H1 (cell line): ENCODE results near the gene TMEM38A. TPM values are rescaled to one million over a fixed set of nuclear protein-coding genes. Genes with fewer than 3 reads are reported as not detected.

Source experiments
- CTCF ChIA-PET: fragments of 300-600 bp; sonication (Branson Sonifier 250); formaldehyde crosslinking; loops from one replicate; lab custom pipeline; 2021; ENCODE audit not compliant: partially characterized antibody; lab: Charles Lee
- POLR2A ChIA-PET: fragments of 300-600 bp; sonication (Branson Sonifier 250); formaldehyde crosslinking; loops from one replicate; lab custom pipeline; 2021; ENCODE audit warnings: inconsistent platforms; ENCODE audit not compliant: partially characterized antibody; lab: Charles Lee
- DNase-seq, 2 experiments: peaks; one replicate each; pipeline versions ENCODE4 v3.0.0 to v3.0.0-alpha.2; 2010 to 2022; ENCODE audit warnings: low spot score in 2 of 2, low read depth in 1 of 2, mixed read lengths in 1 of 2
- FAIRE-seq: peaks from 2 replicates; lab custom pipeline; 2011; peaks lifted over from hg19 to GRCh38; lab: Jason Lieb, UNC
- H2AFZ ChIP-seq: 2 replicates; pipeline ENCODE4 v1.8.1; 2012; ENCODE audit warnings: low read length, inconsistent platforms
- H2AK5ac ChIP-seq: 2 replicates; pipeline ENCODE4 v1.6.1; 2013; ENCODE audit warnings: low read depth, low read length
- H2BK120ac ChIP-seq: replicated peaks from 2 replicates; pipeline ENCODE3; 2013; ENCODE audit warnings: low read depth, low read length, inconsistent platforms
- H2BK12ac ChIP-seq: 2 replicates; pipeline ENCODE4 v1.6.1; 2013; ENCODE audit warnings: low read depth, low read length
- H2BK15ac ChIP-seq: 2 replicates; pipeline ENCODE4 v1.6.1; 2013; ENCODE audit warnings: low read length
- H2BK20ac ChIP-seq: 2 replicates; pipeline ENCODE4 v1.6.1; 2013; ENCODE audit warnings: low read length
- H2BK5ac ChIP-seq: 2 replicates; pipeline ENCODE4 v1.6.1; 2013; ENCODE audit warnings: low read depth, low read length
- H3K14ac ChIP-seq: 2 replicates; pipeline ENCODE4 v1.6.1; 2013; ENCODE audit warnings: inconsistent platforms; ENCODE audit not compliant: insufficient read length
- H3K18ac ChIP-seq: 2 replicates; pipeline ENCODE4 v1.6.1; 2013; ENCODE audit warnings: low read length; ENCODE audit errors: extremely low read depth
- H3K23ac ChIP-seq: 2 replicates; pipeline ENCODE4 v1.6.1; 2013; ENCODE audit warnings: inconsistent platforms; ENCODE audit not compliant: insufficient read length
- H3K23me2 ChIP-seq: 2 replicates; pipeline ENCODE4 v1.6.1; 2013; ENCODE audit warnings: low read depth, low read length
- H3K27ac ChIP-seq: 2 replicates; pipeline ENCODE4 v1.6.1; 2011; ENCODE audit warnings: low read depth, low read length, inconsistent platforms
- H3K27me3 ChIP-seq, 4 experiments: replicated peaks in 1 of 4; 1 replicate in 1 of 4; 2 replicates in 3 of 4; pipeline versions ENCODE4 v1.6.1 to v1.8.1; 2011 to 2013; ENCODE audit warnings: low read length in 3 of 4, mild to moderate bottlenecking in 3 of 4, inconsistent platforms in 2 of 4, mixed read lengths in 2 of 4, moderate library complexity in 1 of 4; ENCODE audit not compliant: control insufficient read depth in 3 of 4, insufficient read depth in 3 of 4; ENCODE audit errors: extremely low read depth in 1 of 4
- H3K36me3 ChIP-seq, 4 experiments: 2 replicates each; pipeline versions ENCODE4 v1.6.1 to v1.8.1; 2011 to 2013; ENCODE audit warnings: mild to moderate bottlenecking in 4 of 4, low read length in 3 of 4, moderate library complexity in 2 of 4, control low read depth in 1 of 4, inconsistent platforms in 1 of 4; ENCODE audit not compliant: insufficient read depth in 4 of 4, control insufficient read depth in 2 of 4
- H3K4ac ChIP-seq: replicated peaks from 2 replicates; pipeline ENCODE3; 2013; ENCODE audit warnings: low read length, low read depth, mixed read lengths, inconsistent platforms; ENCODE audit not compliant: insufficient read length
- H3K4me1 ChIP-seq, 4 experiments: replicated peaks in 1 of 4; 1 replicate in 1 of 4; 2 replicates in 3 of 4; pipeline versions ENCODE4 v1.6.1 to v1.8.1; 2011 to 2013; ENCODE audit warnings: low read length in 3 of 4, inconsistent platforms in 2 of 4, mixed read lengths in 1 of 4; ENCODE audit not compliant: insufficient read depth in 4 of 4, control insufficient read depth in 3 of 4
- H3K4me2 ChIP-seq, 2 experiments: 2 replicates each; pipeline versions ENCODE4 v1.6.1 to v1.8.1; 2011 to 2013; ENCODE audit warnings: low read depth in 2 of 2, low read length in 2 of 2, control low read depth in 1 of 2, inconsistent platforms in 1 of 2, mild to moderate bottlenecking in 1 of 2; ENCODE audit not compliant: insufficient read depth in 1 of 2
- H3K4me3 ChIP-seq, 4 experiments: fragments of 200-600, 300-600 bp in 1 of 4; sonication (generic), shearing (Covaris generic), sonication (Bioruptor Twin) in 1 of 4; 2 replicates each; pipeline versions ENCODE4 v1.5.1 to v1.8.1; 2011 to 2016; ENCODE audit warnings: low read length in 4 of 4, low read depth in 3 of 4, control low read depth in 2 of 4, inconsistent platforms in 2 of 4, mild to moderate bottlenecking in 2 of 4, mixed read lengths in 1 of 4, moderate library complexity in 1 of 4; ENCODE audit not compliant: insufficient read depth in 2 of 4; ENCODE audit errors: extremely low read depth in 1 of 4
- H3K56ac ChIP-seq: replicated peaks from 2 replicates; pipeline ENCODE3; 2013; ENCODE audit warnings: low read depth, mild to moderate bottlenecking, mixed read lengths, low read length, inconsistent platforms; ENCODE audit not compliant: insufficient read length
- H3K79me1 ChIP-seq: 2 replicates; pipeline ENCODE4 v1.6.1; 2013; ENCODE audit warnings: low read depth, low read length, control low read depth
- H3K79me2 ChIP-seq, 2 experiments: 2 replicates each; pipeline versions ENCODE4 v1.6.1 to v1.8.1; 2012 to 2013; ENCODE audit warnings: low read length in 2 of 2, mild to moderate bottlenecking in 2 of 2, inconsistent platforms in 1 of 2; ENCODE audit not compliant: insufficient read depth in 2 of 2, control insufficient read depth in 1 of 2
- H3K9ac ChIP-seq, 4 experiments: replicated peaks in 1 of 4; 1 replicate in 1 of 4; 2 replicates in 3 of 4; pipeline versions ENCODE4 v1.6.1 to v1.8.1; 2011 to 2013; ENCODE audit warnings: low read depth in 3 of 4, low read length in 3 of 4, control low read depth in 2 of 4, mild to moderate bottlenecking in 2 of 4, moderate library complexity in 2 of 4, inconsistent platforms in 1 of 4; ENCODE audit errors: extremely low read depth in 1 of 4
- H3K9me3 ChIP-seq, 2 experiments: 2 replicates each; pipeline versions ENCODE4 v1.6.1 to v1.8.1; 2012 to 2013; ENCODE audit warnings: mild to moderate bottlenecking in 2 of 2, moderate library complexity in 2 of 2, control low read depth in 1 of 2, inconsistent platforms in 1 of 2, low read depth in 1 of 2, low read length in 1 of 2, mixed read lengths in 1 of 2; ENCODE audit not compliant: insufficient read depth in 2 of 2
- H4K20me1 ChIP-seq, 2 experiments: replicated peaks in 1 of 2; 2 replicates each; pipeline versions ENCODE3 to v1.8.1; 2011 to 2013; ENCODE audit warnings: inconsistent platforms in 2 of 2, low read length in 2 of 2, mild to moderate bottlenecking in 1 of 2; ENCODE audit not compliant: insufficient read depth in 2 of 2, control insufficient read depth in 1 of 2
- H4K5ac ChIP-seq: 2 replicates; pipeline ENCODE4 v1.6.1; 2013; ENCODE audit warnings: low read length, low read depth, mixed read lengths, inconsistent platforms; ENCODE audit not compliant: insufficient read length
- H4K8ac ChIP-seq: 2 replicates; pipeline ENCODE4 v1.8.0; 2013; ENCODE audit warnings: mild to moderate bottlenecking, moderate library complexity, low read length, inconsistent platforms; ENCODE audit not compliant: insufficient read depth; ENCODE audit errors: extremely low read depth
- H4K91ac ChIP-seq: replicated peaks from 2 replicates; pipeline ENCODE3; 2013; ENCODE audit warnings: low read length, mixed read lengths, inconsistent platforms; ENCODE audit not compliant: insufficient read length
- ASH2L ChIP-seq: fragments of 200-600, 300-600 bp; sonication (generic); IDR thresholded peaks from one replicate; pipeline ENCODE4 v1.7.1; 2017; ENCODE audit warnings: low read length
- BCL11A ChIP-seq, 2 experiments: IDR thresholded peaks; one replicate each; pipeline ENCODE4 v1.6.1; 2011; ENCODE audit warnings: low read depth in 2 of 2, low read length in 2 of 2, mild to moderate bottlenecking in 2 of 2
- CBX8 ChIP-seq: fragments of 300-800, 300-1000 bp; sonication (generic); IDR thresholded peaks from 2 replicates; pipeline ENCODE4 v1.7.1; 2016; ENCODE audit warnings: low read depth, low read length, borderline replicate concordance
- CHD1 ChIP-seq: IDR thresholded peaks from 2 replicates; pipeline ENCODE4 v1.6.1; 2012; ENCODE audit warnings: low read depth, low read length, improper control_type of control experiment
- HDAC6 ChIP-seq: IDR thresholded peaks from one replicate; pipeline ENCODE4 v1.7.1; 2012; ENCODE audit warnings: low read depth, mild to moderate bottlenecking, inconsistent platforms, low read length, moderate library complexity
- KDM5A ChIP-seq: fragments of 200-600 bp; IDR thresholded peaks from 2 replicates; pipeline ENCODE4 v1.7.1; 2012; ENCODE audit warnings: mild to moderate bottlenecking, low read length, inconsistent platforms, mixed read lengths
- MAX ChIP-seq: IDR thresholded peaks from 2 replicates; pipeline ENCODE4 v1.6.1; 2012; ENCODE audit warnings: inconsistent platforms
- NANOG ChIP-seq: IDR thresholded peaks from 2 replicates; pipeline ENCODE4 v1.6.1; 2011; ENCODE audit warnings: low read length, low read depth, mild to moderate bottlenecking, inconsistent platforms; ENCODE audit not compliant: insufficient read depth, poor library complexity, severe bottlenecking
- PHF8 ChIP-seq: fragments of 200-600 bp; sonication (generic); conservative IDR thresholded peaks from 2 replicates; pipeline ENCODE4 v1.7.1; 2012; ENCODE audit warnings: low read depth, mild to moderate bottlenecking, inconsistent platforms, low read length, moderate library complexity
- POU5F1 ChIP-seq: IDR thresholded peaks from 2 replicates; pipeline ENCODE4 v1.6.1; 2011; ENCODE audit warnings: low read depth, mild to moderate bottlenecking, low read length, moderate library complexity
- SP4 ChIP-seq: IDR thresholded peaks from 2 replicates; pipeline ENCODE4 v1.6.1; 2012; ENCODE audit warnings: low read length, inconsistent platforms
- SUZ12 ChIP-seq: fragments of 200-600 bp; sonication (generic); IDR thresholded peaks from 2 replicates; pipeline ENCODE4 v1.6.1; 2012; ENCODE audit warnings: mild to moderate bottlenecking, inconsistent platforms, low read length, moderate library complexity, mixed read lengths
- TBP ChIP-seq: IDR thresholded peaks from 2 replicates; pipeline ENCODE4 v1.6.1; 2011; ENCODE audit warnings: low read depth, low read length, improper control_type of control experiment
- ZNF274 ChIP-seq: IDR thresholded peaks from 2 replicates; pipeline ENCODE4 v1.7.0; 2012; ENCODE audit warnings: low read length, borderline replicate concordance; ENCODE audit errors: extremely low read depth
- WGBS, 2 experiments: shearing (Covaris generic) in 1 of 2; methylation state at CpG; one replicate each; pipeline versions ENCODE4 v1.1.6 to v1.1.7; 2013 to 2015; ENCODE audit warnings: low lambda C conversion rate in 2 of 2, mixed read lengths in 2 of 2, inconsistent platforms in 1 of 2, low coverage in 1 of 2, missing lambda C conversion rate in 1 of 2; ENCODE audit not compliant: insufficient replicate concordance in 2 of 2, insufficient coverage in 1 of 2, insufficient read length in 1 of 2; ENCODE audit errors: extremely low coverage in 1 of 2, missing lambda C conversion rate in 1 of 2; 5-methylcytosine and 5-hydroxymethylcytosine counted together
- polyA plus RNA-seq, 7 experiments: library from polyadenylated mRNA; depleted of rRNA in 3 of 7; stranded (reverse) in 5 of 7; unstranded in 2 of 7; fragments of >200 nt in 5 of 7; fragments of 200-250 nt in 2 of 7; gene quantifications; 1 replicate in 5 of 7; 2 replicates in 1 of 7; 4 replicates in 1 of 7; pipeline versions ENCODE4 v1.2.1 to v1.2.3, GENCODE V29; 2011 to 2013; ENCODE audit warnings: missing spikeins in 2 of 7, mixed read lengths in 2 of 7
- total RNA-seq: library from RNA; stranded (reverse); fragmentation: NEBNext Ultra II Directional; extraction: Animal tissue kit (Norgen Biotek cat#: 25700); gene quantifications from 2 replicates; pipeline ENCODE4 v1.2.1, GENCODE V29; 2021

Gene TMEM38A
- total and polyA plus RNA-seq, 2 of the 8 experiments (the other 6 are each of a cell fraction or from before 2014, with no cell fraction given) = 8.9 to 9.2 TPM

- H2BK5ac ChIP-seq = no peak overlapping the region
- H3K4me3 ChIP-seq = no peak overlapping the region
- no peak overlapping the region for H2BK20ac ChIP-seq
- no peak overlapping the region for H3K14ac ChIP-seq
- no peak overlapping the region for H4K8ac ChIP-seq
- no peak overlapping the region for H3K56ac ChIP-seq
- 92% methylated on average over 5 of the region's 5 CpGs; no CpG with 5 or more reads in 1 of the 2 experiments for WGBS, 2 experiments
- H3K23me2 ChIP-seq = no peaks in the 10 kb centered on the region
- no peaks in the 10 kb centered on the region for H3K9me3 ChIP-seq
- no peaks in the 10 kb centered on the region; the same call in 1 of the 2 replicates for H3K79me1 ChIP-seq
- H2AK5ac ChIP-seq = no peak overlapping the region
- no peak overlapping the region for H2BK120ac ChIP-seq
- no peaks in the 10 kb centered on the region for H3K4me1 ChIP-seq
- no peak overlapping the region for H2BK15ac ChIP-seq
- H2BK12ac ChIP-seq = no peak overlapping the region
- H3K4ac ChIP-seq = no peak overlapping the region
- DNase-seq = no peak
- POLR2A ChIA-PET = interaction anchor here (1.3 kb wide), 1 partner anchor 10 kb away, joined by 3 read pairs; no protein-coding TSS in a partner anchor
- no peak overlapping the region for H3K27ac ChIP-seq
- no peak overlapping the region for H3K18ac ChIP-seq
- CTCF ChIA-PET = no interaction called here
- no peak overlapping the region for H4K91ac ChIP-seq
- no peaks in the 10 kb centered on the region for H4K20me1 ChIP-seq
- H3K27me3 ChIP-seq = no peaks in the 10 kb centered on the region; a peak in 1 of 7 replicates
- no peak overlapping the region for H3K4me2 ChIP-seq
- H3K79me2 ChIP-seq = peaks cover 0 to 4% of the 10 kb centered on the region in 2 experiments; a peak in 1 of 4 replicates
- no peak for FAIRE-seq
- no peak overlapping the region for H2AFZ ChIP-seq
- no peaks in the 10 kb centered on the region for H3K36me3 ChIP-seq
- H4K5ac ChIP-seq = no peak overlapping the region
- no peak overlapping the region for H3K9ac ChIP-seq
- no peak overlapping the region for H3K23ac ChIP-seq
- TF ChIP-seq CBX8 = no peak
- TF ChIP-seq ASH2L = no peak
- TF ChIP-seq NANOG = no peak
- no peak for TF ChIP-seq POU5F1
- no peak for TF ChIP-seq CHD1
- TF ChIP-seq SUZ12 = no peak
- no peak for TF ChIP-seq PHF8
- TF ChIP-seq TBP = no peak
- TF ChIP-seq SP4 = no peak
- no peak for TF ChIP-seq HDAC6
- TF ChIP-seq KDM5A = no peak
- no peak for TF ChIP-seq MAX
- TF ChIP-seq BCL11A (IDR thresholded peaks at IDR 0.05; ENCODE audit: low read depth in 2 of 2, low read length in 2 of 2) = no peak
- no peak for TF ChIP-seq ZNF274
Observed at GRCh38 chr19:16668176-16668575, 7.2 kb downstream of the TMEM38A start.
